Measurements from ENCODE around the gene CACNG5.

The CACNG5 gene

DNA sequence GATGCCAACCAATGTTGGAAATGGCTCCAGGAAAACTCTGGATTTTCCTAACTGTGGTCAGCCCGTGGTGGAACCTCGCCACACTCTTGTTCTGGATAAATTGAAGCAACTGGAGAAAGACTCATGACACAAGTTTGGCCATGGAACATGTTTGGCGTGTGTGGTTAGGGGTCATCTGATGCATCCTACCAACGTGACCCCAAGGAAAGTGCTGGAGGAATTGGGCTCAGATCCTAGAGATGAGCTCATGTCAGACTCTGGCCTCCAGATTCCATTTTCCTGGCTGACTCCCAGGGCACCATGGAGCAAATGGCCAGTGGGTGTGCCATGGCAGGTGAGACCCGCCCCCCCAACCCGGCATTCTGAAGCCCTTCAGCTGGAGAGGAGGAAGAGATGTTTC, 58.5 kb downstream of the CACNG5 start:
- H3K27me3 ChIP-seq (ENCODE audit: insufficient read depth, poor library complexity, severe bottlenecking), result peaks cover 5% of the 10 kb centered on the region
- TF ChIP-seq, protein P1, sequence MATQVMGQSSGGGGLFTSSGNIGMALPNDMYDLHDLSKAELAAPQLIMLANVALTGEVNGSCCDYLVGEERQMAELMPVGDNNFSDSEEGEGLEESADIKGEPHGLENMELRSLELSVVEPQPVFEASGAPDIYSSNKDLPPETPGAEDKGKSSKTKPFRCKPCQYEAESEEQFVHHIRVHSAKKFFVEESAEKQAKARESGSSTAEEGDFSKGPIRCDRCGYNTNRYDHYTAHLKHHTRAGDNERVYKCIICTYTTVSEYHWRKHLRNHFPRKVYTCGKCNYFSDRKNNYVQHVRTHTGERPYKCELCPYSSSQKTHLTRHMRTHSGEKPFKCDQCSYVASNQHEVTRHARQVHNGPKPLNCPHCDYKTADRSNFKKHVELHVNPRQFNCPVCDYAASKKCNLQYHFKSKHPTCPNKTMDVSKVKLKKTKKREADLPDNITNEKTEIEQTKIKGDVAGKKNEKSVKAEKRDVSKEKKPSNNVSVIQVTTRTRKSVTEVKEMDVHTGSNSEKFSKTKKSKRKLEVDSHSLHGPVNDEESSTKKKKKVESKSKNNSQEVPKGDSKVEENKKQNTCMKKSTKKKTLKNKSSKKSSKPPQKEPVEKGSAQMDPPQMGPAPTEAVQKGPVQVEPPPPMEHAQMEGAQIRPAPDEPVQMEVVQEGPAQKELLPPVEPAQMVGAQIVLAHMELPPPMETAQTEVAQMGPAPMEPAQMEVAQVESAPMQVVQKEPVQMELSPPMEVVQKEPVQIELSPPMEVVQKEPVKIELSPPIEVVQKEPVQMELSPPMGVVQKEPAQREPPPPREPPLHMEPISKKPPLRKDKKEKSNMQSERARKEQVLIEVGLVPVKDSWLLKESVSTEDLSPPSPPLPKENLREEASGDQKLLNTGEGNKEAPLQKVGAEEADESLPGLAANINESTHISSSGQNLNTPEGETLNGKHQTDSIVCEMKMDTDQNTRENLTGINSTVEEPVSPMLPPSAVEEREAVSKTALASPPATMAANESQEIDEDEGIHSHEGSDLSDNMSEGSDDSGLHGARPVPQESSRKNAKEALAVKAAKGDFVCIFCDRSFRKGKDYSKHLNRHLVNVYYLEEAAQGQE (IDR thresholded peaks at IDR 0.05; ENCODE audit: insufficient replicate concordance, low read depth), result no peak
- TF ChIP-seq GABPA (IDR thresholded peaks at IDR 0.05; ENCODE audit: low read depth) (no peak), SPI1 (IDR thresholded peaks at IDR 0.05; ENCODE audit: borderline replicate concordance, low read depth) (no peak), POLR2AphosphoS5 (IDR thresholded peaks at IDR 0.05; ENCODE audit: low read depth) (no peak)
- TF ChIP-seq, protein P2, sequence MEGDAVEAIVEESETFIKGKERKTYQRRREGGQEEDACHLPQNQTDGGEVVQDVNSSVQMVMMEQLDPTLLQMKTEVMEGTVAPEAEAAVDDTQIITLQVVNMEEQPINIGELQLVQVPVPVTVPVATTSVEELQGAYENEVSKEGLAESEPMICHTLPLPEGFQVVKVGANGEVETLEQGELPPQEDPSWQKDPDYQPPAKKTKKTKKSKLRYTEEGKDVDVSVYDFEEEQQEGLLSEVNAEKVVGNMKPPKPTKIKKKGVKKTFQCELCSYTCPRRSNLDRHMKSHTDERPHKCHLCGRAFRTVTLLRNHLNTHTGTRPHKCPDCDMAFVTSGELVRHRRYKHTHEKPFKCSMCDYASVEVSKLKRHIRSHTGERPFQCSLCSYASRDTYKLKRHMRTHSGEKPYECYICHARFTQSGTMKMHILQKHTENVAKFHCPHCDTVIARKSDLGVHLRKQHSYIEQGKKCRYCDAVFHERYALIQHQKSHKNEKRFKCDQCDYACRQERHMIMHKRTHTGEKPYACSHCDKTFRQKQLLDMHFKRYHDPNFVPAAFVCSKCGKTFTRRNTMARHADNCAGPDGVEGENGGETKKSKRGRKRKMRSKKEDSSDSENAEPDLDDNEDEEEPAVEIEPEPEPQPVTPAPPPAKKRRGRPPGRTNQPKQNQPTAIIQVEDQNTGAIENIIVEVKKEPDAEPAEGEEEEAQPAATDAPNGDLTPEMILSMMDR (IDR thresholded peaks at IDR 0.05; ENCODE audit: insufficient read depth, low read length), result no peak
- H3K27ac ChIP-seq (replicated peaks), result no peak overlapping the region
- H3K4me3 ChIP-seq (replicated peaks; ENCODE audit: insufficient read depth, low read length), result no peak overlapping the region
- no peak for DNase-seq (ENCODE audit: low read depth in 1 of 2, low spot score in 1 of 2)

DNA sequence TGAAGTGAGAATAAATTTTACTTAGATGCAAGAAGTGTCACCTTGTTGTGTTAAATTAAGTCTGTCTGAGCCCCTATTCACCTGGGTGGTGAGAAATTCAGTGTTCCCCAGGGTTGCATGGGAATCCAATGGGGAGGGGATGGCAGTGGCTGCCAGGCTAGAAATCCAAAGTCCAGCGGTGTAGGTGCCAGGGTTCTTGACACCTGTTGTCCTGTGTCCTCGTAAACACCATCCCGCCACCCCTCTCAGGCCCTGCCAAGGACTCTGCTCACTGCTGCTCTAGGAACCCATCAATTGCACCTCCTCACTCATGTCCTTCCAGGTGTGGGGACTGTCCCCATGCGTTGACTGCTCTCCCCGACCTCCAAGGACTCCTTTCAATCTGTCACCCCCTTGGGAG, 58.9 kb downstream of the CACNG5 start:
- peaks cover 5% of the 10 kb centered on the region for H3K27me3 ChIP-seq (ENCODE audit: insufficient read depth, poor library complexity, severe bottlenecking)
- no peak overlapping the region for H3K27ac ChIP-seq (replicated peaks)
- H3K4me3 ChIP-seq (replicated peaks; ENCODE audit: insufficient read depth, low read length), result no peak overlapping the region
- DNase-seq (ENCODE audit: low read depth in 1 of 2, low spot score in 1 of 2), result no peak
- TF ChIP-seq POLR2AphosphoS5 (IDR thresholded peaks at IDR 0.05; ENCODE audit: low read depth) (no peak), GABPA (IDR thresholded peaks at IDR 0.05; ENCODE audit: low read depth) (no peak)
- TF ChIP-seq, protein P1 (IDR thresholded peaks at IDR 0.05; ENCODE audit: insufficient replicate concordance, low read depth), result no peak

DNA sequence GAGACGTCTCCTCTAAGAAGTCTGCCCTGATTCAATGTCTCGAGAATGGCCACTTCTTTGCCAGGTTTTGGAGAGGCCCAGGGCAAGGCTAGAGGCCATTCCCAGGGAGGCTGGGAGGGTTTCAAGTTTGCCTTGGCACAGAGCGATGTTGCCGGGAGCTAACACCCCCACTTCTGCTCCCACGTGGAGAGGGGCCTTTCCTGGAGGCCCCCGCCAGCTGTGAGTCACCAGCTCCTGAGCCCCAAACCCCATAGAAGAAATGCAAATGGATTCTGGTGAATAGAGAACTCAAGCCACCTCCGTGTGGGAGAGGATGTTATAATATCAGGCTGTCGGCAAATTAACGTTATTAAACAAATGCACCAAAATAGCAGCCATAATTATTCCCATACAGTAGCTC, 62.2 kb downstream of the CACNG5 start:
- DNase-seq (ENCODE audit: low read depth in 1 of 2, low spot score in 1 of 2), result no peak
- peaks cover 5% of the 10 kb centered on the region for H3K27me3 ChIP-seq (ENCODE audit: insufficient read depth, poor library complexity, severe bottlenecking)
- no peak for TF ChIP-seq POLR2AphosphoS5 (IDR thresholded peaks at IDR 0.05; ENCODE audit: low read depth)
- TF ChIP-seq, protein P2 (IDR thresholded peaks at IDR 0.05; ENCODE audit: insufficient read depth, low read length), result no peak
- TF ChIP-seq SPI1 (IDR thresholded peaks at IDR 0.05; ENCODE audit: borderline replicate concordance, low read depth), result no peak
- TF ChIP-seq, protein P1 (IDR thresholded peaks at IDR 0.05; ENCODE audit: insufficient replicate concordance, low read depth), result no peak
- TF ChIP-seq GABPA (IDR thresholded peaks at IDR 0.05; ENCODE audit: low read depth), result no peak
- no peak overlapping the region for H3K27ac ChIP-seq (replicated peaks)
- no peak overlapping the region for H3K4me3 ChIP-seq (replicated peaks; ENCODE audit: insufficient read depth, low read length)
